ENCODE results near the gene EIF5.

Gene EIF5

DNA sequence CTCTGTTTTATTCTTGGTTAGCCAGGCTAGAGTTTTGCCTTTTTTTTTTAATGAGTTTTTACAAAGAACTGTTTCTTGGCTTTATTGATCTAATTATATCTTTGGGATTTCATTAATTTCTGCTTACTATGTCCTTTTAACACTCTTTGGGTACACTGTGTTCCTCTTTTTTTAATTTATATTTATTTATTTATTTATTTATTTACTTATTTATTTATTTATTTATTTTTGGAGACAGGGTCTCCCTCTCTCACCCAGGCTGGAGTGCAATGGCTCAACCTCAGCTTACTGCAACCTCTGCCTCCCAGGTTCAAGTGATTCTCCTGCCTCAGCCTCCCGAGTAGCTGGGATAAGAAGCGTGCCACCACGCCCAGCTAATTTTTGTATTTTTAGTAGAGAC, 36.0 kb downstream of the EIF5 start:
- no peak for DNase-seq (ENCODE audit: low read depth)

DNA sequence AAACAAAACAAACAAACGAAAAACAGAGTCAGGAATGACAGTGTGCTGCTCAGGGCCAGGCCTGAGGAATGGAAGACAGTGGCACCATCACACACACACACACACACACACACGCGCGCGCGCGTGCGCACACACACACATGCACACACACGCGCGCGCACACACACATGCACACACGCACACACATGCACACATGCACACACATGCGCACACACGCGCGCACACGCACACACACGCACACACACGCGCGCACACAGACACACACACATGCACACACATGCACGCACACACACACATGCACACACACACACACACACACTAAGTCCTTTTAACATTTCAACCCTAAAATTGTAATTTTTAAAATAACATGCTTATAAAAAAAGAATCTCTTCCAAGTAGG, 38.0 kb downstream of the EIF5 start:
- DNase-seq (ENCODE audit: low read depth) = no peak

- DNase-seq (ENCODE audit: low read depth) = no peak
These were observed 38.7 kb downstream of the EIF5 start for GRCh38 chr14:103372552-103373304.

- DNase-seq (ENCODE audit: low read depth) = no peak
These were observed 40.1 kb downstream of the EIF5 start for GRCh38 chr14:103374121-103374520.

DNA sequence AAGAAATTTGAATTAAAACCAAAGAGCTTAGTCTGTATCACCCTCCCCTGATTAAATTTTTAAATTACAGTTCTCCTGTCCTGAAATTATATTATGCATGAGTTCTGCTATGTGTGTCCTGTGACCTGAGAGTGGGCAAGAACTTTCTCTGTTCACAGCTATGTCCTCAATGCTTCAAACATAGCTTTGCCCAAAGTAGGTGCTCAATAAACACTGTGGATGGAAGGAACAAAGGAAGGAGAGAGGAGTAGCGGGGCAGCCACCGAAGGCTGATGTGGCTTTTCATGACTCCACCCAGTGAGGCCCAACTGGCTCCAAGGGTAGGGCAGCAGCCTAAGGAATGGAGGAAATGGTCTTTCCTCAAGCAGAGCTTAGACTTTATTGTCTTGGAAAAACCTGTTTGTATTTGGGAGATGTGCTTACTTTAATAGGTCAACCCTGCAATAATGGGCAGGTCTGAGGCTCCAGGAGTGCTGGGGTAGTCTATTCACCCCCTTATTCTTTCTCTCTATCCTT, 43.5 kb downstream of the EIF5 start:
- no peak for DNase-seq (ENCODE audit: low read depth)

GRCh38 chr14:103378038-103378854, 44.2 kb downstream of the EIF5 start:
- DNase-seq (ENCODE audit: low read depth) = no peak

DNA sequence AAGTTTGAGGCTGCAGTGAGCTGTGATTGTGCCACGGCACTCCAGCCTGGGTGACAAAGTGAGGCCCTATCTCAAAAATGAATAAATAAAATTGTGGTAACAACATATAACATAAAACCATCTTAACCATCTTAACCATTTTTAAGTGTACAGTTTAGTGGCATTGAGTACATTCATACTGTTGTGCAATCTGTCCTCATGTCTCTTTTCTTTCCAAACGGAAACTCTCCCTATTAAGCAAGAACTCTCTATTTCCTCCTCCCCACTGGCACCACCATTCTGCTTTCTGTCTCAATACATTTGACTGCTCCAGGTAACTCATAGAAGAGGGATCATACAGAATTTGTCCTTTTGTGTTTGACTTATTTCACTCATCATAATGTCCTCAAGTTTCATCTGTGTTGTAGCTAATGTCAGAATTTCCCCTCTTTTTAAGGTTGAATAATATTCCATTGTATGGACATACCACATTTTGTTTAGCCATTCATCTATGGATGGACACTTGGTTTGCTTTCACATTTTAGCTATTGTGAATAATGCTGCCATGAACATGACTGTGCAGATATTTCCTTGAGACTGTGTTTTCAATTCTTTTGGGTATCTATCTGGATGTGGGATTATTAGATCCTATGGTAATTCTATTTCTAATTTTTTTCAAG, 46.8 kb downstream of the EIF5 start:
- DNase-seq (ENCODE audit: low read depth) = no peak

GRCh38 chr14:103382376-103382775, 48.3 kb downstream of the EIF5 start:
- DNase-seq (ENCODE audit: low read depth) = no peak

DNA sequence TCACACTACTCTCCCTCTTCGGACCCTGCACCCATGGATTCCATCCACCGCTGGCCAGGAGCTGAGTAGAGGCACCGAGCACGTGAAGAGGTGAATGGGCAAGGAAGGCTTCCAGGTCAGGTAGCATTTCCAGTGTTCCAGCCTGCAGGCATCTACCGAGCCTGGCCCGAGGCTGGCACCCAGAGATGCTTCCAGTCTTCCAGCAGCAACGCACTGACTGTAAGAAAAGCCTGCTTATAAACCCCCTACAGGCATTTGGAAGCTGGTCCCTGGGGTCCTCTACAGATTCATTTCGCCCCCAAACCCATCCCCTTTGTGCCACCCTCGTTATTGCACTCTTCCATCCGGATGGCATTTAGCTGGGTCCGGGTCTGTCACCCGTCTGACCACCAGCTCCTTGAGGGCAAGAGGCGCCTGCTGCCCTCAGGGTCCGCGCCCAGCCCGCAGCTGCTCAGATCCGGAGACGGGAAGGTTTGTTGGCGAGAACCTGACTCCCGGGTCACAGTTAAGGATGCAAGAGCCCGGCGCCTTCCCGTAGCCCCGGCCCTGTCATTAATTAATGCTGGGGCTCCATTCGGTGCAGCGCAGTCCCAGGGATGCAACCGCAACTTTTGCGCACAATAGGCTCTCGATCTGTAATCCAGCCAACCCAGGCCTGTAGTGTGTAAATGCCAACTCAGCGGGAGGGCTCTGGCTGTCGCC, 50.6 kb downstream of the EIF5 start:
- no peak for DNase-seq (ENCODE audit: low read depth)

- DNase-seq (ENCODE audit: low read depth) = peak; percentile 96
These were observed 51.3 kb downstream of the EIF5 start, which contains the start of gene MARK3 for GRCh38 chr14:103385152-103385928. Gene MARK3, plus strand, starts transcription at chr14:103385415. Its CDS starts 615 bp downstream, at chr14:103386030.

DNA sequence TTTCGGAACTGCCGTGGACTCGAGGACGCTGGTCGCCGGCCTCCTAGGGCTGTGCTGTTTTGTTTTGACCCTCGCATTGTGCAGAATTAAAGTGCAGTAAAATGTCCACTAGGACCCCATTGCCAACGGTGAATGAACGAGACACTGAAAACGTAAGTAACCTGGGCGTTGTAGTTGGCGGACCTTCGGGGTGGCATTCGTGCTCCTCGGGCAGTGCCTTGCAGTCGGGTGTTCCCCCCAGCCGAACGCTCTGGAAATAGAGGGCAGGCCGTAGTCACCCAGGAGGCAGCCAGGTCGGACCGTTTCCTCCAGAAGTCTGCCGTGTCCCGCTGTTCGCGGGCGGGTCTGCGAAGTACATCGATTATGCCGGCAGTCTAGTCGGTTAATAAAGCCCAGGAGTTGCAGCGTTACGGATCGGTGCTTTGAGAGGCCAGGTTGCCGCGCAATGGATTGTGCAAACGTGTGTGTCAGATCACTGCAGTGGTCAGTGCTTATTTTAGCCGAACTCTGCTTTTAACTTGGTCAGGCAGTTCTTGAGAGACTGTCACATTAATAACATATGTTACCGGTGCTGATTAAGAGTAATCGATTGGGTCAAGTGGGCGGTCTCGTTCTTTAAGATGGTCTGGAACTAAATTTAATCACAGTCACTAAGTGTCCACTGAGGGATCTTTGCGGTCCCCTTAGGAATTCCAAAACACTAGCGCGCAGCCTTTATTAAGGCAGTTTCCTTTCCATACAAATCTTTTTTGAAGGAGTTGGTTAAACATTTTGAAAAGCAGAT, 52.1 kb downstream of the EIF5 start:
- DNase-seq (ENCODE audit: low read depth) = peak; percentile 18

DNA sequence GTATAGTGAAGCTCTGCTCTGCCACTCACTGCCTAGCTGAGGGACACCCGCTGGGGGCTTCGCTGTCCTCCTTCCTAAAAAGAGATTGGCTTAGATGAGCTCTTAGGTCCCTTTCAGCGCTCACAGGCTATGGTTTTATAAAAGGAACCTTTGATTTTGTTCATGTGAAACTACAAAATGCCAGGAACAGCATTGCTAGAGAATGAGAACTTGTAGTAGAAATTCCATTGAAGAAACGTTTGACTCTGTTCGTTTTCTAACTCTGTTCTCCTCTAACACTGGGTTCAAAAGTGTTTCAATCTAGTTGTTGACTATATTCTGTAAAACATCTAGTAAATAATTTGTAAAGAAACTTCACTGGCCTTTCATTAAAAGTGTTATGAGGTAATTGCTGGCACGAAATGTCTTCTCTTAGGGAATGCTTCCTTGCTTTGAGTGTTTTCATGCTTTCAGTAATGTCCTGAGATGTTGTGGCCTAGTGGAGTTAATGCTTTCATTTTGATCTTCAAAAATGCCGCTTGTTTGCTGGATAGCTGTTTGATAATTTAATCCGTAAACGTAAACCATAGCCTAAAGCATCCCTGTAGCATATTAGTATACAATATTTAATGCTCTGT, 52.8 kb downstream of the EIF5 start:
- DNase-seq (ENCODE audit: low read depth) = no peak

- no peak for DNase-seq (ENCODE audit: low read depth)
These were observed 54.6 kb downstream of the EIF5 start for GRCh38 chr14:103388664-103389063.

DNA sequence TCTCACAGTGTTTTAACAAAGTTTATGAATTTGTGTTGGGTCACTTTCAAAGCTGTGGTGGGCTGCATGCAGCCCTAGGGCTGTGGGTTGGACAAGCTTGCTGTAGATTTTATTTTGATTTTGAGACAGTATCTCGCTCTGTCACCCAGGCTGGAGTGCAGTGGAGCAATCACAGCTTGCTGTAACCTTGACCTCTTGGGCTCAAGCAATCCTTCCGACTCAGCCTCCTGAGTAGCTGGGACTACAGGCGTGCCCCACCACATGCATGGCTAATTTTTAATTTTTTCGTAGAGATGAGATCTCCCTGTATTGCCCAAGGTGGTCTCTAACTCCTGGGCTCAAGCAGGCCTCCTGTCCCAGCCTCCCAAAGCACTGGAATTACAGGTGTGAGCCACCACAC, 56.6 kb downstream of the EIF5 start:
- no peak for DNase-seq (ENCODE audit: low read depth)

- DNase-seq (ENCODE audit: low read depth) = no peak
These were observed 57.0 kb downstream of the EIF5 start for GRCh38 chr14:103391048-103391447.

DNA sequence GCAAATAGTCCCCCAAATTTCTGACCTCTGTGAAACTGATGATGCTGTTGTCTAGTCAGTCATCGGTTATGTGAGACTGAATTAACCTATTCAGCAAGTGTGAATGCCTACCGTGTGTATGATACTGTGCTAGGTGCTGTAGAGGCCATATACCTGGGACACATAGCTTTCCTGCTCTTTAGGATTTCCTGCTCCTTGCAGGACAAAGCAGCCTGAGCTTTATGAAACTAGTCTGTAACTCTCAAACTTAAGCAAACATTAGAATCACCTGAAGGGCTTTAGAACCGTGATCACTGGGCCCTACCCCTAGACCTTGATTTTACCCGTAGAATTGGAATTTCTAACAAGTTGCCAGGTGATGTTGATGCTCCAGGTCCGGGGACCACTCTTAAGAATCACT, 58.1 kb downstream of the EIF5 start:
- DNase-seq (ENCODE audit: low read depth) = no peak

DNA sequence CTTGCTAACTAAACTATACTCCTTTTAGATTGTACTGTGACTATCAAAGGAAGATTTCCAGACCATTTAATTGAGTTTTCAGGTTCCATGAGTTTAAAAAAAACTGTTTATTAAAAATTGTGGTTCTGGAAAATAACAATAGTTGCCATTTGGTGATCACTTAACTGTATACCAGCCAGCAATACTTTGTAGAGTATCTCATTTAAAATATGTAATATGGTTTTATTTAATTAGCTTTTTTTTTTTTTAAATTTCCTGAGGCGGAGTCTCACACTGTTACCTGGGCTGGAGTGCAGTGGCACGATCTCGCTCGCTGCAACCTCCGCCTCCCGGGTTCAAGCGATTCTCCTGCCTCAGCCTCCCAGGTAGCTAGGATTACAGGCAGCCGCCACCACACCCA, 58.5 kb downstream of the EIF5 start:
- DNase-seq (ENCODE audit: low read depth) = no peak

- DNase-seq (ENCODE audit: low read depth) = no peak
These were observed 59.0 kb downstream of the EIF5 start for GRCh38 chr14:103393070-103393469.

DNA sequence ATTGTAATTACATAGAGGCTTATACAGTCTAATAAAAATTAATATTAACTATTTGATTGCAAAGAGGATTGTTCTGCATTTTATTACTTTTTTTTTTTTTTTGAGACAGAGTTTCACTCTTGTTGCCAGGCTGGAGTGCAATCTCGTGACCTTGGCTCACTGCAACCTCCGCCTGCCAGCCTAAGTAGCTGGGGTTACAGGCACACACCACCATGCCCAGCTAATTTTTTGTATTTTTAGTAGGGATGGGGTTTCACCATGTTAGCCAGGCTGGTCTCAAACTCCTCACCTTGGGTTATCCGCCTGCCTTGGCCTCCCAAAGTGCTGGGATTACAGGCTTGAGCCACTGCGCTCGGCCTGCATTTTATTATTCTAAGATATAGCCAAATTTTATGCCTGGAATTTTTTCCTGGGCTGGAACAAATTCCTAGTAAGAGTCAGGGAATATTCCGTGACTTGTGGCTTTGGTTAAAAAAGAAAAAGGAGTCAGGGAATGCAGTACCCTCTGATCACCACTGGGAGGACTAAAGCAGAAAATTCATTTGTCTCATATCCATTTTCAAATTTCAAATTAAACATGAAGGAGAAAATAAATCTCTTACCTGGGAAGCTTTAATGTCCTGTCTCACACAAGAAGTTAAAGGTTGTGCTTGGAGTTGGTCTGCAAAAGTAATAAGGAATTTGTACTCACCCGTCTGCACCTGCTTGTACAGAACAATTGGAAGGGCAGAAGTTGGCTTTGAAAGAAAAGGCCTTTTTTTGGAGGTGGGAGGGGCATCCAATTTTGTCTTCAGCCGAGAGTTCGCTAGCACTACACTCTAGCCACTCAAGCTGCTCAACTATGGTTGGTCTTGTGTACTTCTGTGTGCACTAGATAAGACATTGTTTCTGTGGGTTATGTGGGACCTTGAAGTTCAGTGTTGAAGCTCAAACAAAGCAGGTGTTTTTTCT, 59.9 kb downstream of the EIF5 start:
- DNase-seq (ENCODE audit: low read depth) = no peak
